Measurements from ENCODE around the gene NBR1. TPM values are rescaled to one million over a fixed set of nuclear protein-coding genes. Genes with fewer than 3 reads are reported as not detected.
"Not testable (repeated sequence)": the region's sequence is repeated elsewhere in the genome, so short reads cannot be mapped to it uniquely, and the experiment has no call there.

Gene NBR1
- total and polyA plus RNA-seq, 9 donors, result 58.2 to 124 (median 78.6) TPM

DNA sequence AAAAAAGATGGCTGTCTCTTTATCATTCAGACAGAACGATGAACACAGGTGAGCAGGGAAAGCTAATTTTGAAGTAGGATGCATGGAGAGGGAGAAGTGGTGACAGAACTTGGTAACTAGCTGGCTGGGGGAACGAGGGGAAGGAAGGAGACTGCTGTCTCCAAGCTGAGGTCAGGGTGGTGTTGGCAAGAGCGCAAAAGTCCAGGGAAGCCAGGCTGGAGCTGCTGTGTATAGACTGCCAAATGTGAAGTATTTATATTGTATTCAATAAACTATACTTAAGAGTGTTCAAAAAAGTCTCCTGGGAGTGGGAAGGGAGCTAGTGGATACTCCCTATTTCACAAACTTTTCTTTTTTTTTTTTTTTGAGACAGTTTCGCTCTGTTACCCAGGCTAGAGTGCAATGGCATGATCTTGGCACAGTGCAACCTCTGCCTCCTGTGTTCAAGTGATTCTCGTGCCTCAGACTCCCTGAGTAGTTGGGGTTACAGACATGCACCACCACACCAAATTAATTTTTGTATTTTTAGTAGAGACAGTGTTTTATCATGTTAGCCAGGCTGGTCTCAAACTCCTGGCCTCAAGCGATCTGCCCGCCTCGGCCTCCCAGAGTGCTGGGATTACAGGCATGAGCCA is 48.8 kb downstream of the NBR1 start:
- H3K4me1 ChIP-seq (ENCODE audit: insufficient read depth), result peaks cover 1% of the 10 kb centered on the region
- WGBS, 3 donors, result 39 to 62% (median 54%) methylated on average over 8 of the region's 8 CpGs
- H3K27ac ChIP-seq, result no peak overlapping the region
- H3K27me3 ChIP-seq, result no peaks in the 10 kb centered on the region
- no peaks in the 10 kb centered on the region for H3K9me3 ChIP-seq
- no peaks in the 10 kb centered on the region for H3K36me3 ChIP-seq
- intact Hi-C loops (cut with DNase I), result loop anchor here in 1 of 4 donors (10.0 kb wide), 2 partner anchors 85 to 195 kb away; partner anchors contain the start of genes RND2 and VAT1
- TF ChIP-seq EP300 (IDR thresholded peaks at IDR 0.05), result no peak
- TF ChIP-seq POLR2A (IDR thresholded peaks at IDR 0.05), result no peak
- TF ChIP-seq CTCF (IDR thresholded peaks at IDR 0.05), result no peak
- no peak for DNase-seq
- no peak overlapping the region for H3K4me3 ChIP-seq

DNA sequence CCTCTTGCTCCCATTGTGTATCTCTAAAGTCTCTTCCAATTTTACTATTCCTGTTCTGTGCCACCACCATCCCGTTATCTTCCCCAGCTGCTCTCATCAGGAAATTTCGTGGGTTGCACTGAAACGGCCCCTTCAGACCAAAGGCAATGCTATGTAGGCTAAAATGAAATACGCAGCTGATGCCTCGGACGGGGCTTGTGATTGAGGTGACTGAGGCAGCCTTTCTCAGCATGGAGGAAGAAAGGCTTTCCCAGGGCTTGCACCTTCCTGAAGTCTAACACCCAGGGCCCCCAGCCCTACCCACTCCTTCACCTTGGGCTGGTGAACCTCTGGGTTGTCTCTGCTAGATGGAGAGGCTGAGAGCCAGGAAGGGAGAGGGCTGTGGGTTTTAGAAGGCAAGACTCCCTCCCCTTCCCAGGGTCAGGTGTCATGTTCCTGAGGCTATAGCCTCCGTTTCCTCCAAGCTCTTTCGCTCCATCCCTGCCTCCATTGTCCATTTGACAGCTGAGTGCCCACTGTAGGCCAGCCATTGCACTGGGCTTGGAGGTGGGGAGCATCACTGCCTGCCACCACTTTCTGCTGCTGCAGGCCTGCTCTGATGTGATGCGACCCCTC is 49.6 kb downstream of the NBR1 start:
- WGBS, 3 donors, result 79 to 85% (median 79%) methylated on average over 9 of the region's 9 CpGs
- Histone ChIP-seq H3K9me3 (no peaks in the 10 kb centered on the region), H3K4me3 (no peak overlapping the region), H3K27ac (no peak overlapping the region), H3K4me1 (ENCODE audit: insufficient read depth) (peaks cover 1% of the 10 kb centered on the region), H3K27me3 (no peaks in the 10 kb centered on the region), H3K36me3 (no peaks in the 10 kb centered on the region)
- TF ChIP-seq POLR2A (IDR thresholded peaks at IDR 0.05) (no peak), EP300 (IDR thresholded peaks at IDR 0.05) (no peak), CTCF (IDR thresholded peaks at IDR 0.05) (no peak)
- intact Hi-C loops (cut with DNase I), result no loop called here
- no peak for DNase-seq

- no peak overlapping the region for H3K27ac ChIP-seq
- no peaks in the 10 kb centered on the region for H3K4me1 ChIP-seq (ENCODE audit: insufficient read depth)
- no peak for TF ChIP-seq CTCF (IDR thresholded peaks at IDR 0.05)
- no peak for TF ChIP-seq EP300 (IDR thresholded peaks at IDR 0.05)
- TF ChIP-seq POLR2A (IDR thresholded peaks at IDR 0.05), result no peak
- H3K9me3 ChIP-seq, result no peaks in the 10 kb centered on the region
- no peak overlapping the region for H3K4me3 ChIP-seq
- no peak for DNase-seq
- intact Hi-C loops (cut with DNase I), result no loop called here
- 88 to 95% (median 90%) methylated on average over 7 of the region's 7 CpGs for WGBS, 3 donors
- no peaks in the 10 kb centered on the region for H3K27me3 ChIP-seq
- no peaks in the 10 kb centered on the region for H3K36me3 ChIP-seq
Measured at GRCh38 chr17:43224146-43224705, 53.2 kb downstream of the NBR1 start.

- no peak for DNase-seq
- intact Hi-C loops (cut with DNase I), result loop anchor here in 1 of 4 donors (5.0 kb wide), 1 partner anchor 154 kb away; no protein-coding TSS in a partner anchor
- H3K9me3 ChIP-seq, result no peaks in the 10 kb centered on the region
- no peaks in the 10 kb centered on the region for H3K36me3 ChIP-seq
- H3K27me3 ChIP-seq, result no peaks in the 10 kb centered on the region
- no peak overlapping the region for H3K4me3 ChIP-seq
- 90 to 94% (median 94%) methylated on average over 7 of the region's 7 CpGs for WGBS, 3 donors
- no peak overlapping the region for H3K27ac ChIP-seq
- no peaks in the 10 kb centered on the region for H3K4me1 ChIP-seq (ENCODE audit: insufficient read depth)
- no peak for TF ChIP-seq POLR2A (IDR thresholded peaks at IDR 0.05)
- no peak for TF ChIP-seq EP300 (IDR thresholded peaks at IDR 0.05)
- TF ChIP-seq CTCF (IDR thresholded peaks at IDR 0.05), result no peak
Measured at GRCh38 chr17:43226393-43226792, 55.4 kb downstream of the NBR1 start.

GRCh38 chr17:43228020-43228782 is 57.2 kb downstream of the NBR1 start, which contains the start of gene CCDC200:
TSS of gene CCDC200 (minus strand) at chr17:43228623. CDS start at chr17:43228554, 69 bp downstream.
- WGBS, 3 donors, result no CpG with 5 or more reads among the region's 7 CpGs
- H3K4me3 ChIP-seq; H3K4me1 ChIP-seq (ENCODE audit: insufficient read depth); H3K27me3 ChIP-seq; H3K9me3 ChIP-seq; DNase-seq; H3K36me3 ChIP-seq; H3K27ac ChIP-seq: not testable (repeated sequence)
- intact Hi-C loops (cut with DNase I), result loop anchor here in 1 of 4 donors (5.0 kb wide), 1 partner anchor 156 kb away; no protein-coding TSS in a partner anchor

DNA sequence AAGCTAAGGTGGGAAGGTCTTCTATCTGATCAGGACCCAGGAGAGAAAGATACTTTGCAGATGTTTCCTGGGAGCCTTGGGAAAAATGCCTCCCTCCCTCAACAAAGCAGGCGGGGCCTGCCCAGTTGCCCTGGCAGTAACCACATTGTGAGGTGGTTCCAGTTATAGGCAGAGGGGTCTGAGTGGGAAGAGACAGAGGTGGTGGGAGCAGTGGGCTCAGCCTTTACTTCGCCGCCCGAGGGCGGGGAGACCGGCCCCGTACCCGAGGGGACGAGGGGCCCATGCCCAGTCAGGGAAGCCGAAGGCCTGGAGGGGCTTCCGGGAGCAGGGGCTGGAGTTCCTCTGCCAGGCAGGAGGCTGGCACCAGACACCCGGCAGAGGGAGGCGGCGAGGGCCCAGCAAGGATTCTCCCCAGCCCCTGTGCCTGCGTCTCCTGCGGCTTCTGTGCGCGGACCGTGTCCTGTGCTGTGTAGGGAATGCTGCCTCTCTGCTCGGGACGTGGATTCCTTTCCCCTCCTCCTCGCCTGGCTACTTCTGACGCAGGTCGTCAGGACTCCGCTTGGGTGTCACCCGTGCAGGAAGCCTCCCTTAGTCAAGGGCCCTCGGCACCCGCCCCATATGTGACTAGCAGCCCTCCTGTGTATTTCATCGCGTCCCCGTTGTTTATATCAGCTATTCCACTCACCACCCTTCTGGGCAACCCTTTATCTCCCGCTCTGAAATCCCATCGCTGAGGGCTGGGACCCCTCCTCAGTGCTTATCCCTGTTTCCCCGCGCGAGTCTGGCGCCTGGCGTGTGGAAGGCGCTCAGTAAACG is 60.4 kb downstream of the NBR1 start:
- H3K4me3 ChIP-seq, result peak overlapping the region; percentile 0
- H3K9me3 ChIP-seq; H3K4me1 ChIP-seq (ENCODE audit: insufficient read depth); H3K27me3 ChIP-seq; H3K36me3 ChIP-seq; intact Hi-C loops (cut with DNase I); H3K27ac ChIP-seq: not testable (repeated sequence)
- DNase-seq, result peak in 1 of 5 donors; percentile 18
- WGBS, 3 donors, result 49 to 72% (median 61%) methylated on average over 17 to 27 of the region's 40 CpGs

Measured in ovary (tissue), 9 donors.